ENCODE data around the gene ABTB2. TPM values are rescaled to one million over a fixed set of nuclear protein-coding genes. Genes with fewer than 3 reads are reported as not detected.

The ABTB2 gene
- total RNA-seq, 2 donors from 2014 or later, result 5.8 to 11.1 TPM

GRCh38 chr11:34346551-34346950, 11.3 kb downstream of the ABTB2 start:
- Histone ChIP-seq H3K27ac (no peak overlapping the region), H3K9ac (ENCODE audit: low read depth in 2 of 2, low read length in 2 of 2) (no peak overlapping the region), H3K4me1 (no peaks in the 10 kb centered on the region), H3K4me3 (no peak overlapping the region), H3K9me3 (no peaks in the 10 kb centered on the region), H3K36me3 (no peaks in the 10 kb centered on the region), H3K27me3 (no peaks in the 10 kb centered on the region)
- TF ChIP-seq CTCF (IDR thresholded peaks at IDR 0.05), result no peak
- DNase-seq, result no peak
- intact Hi-C loops (cut with DNase I), result no loop called here

- DNase-seq, result no peak
- Histone ChIP-seq H3K36me3 (no peaks in the 10 kb centered on the region), H3K27ac (no peak overlapping the region), H3K9me3 (no peaks in the 10 kb centered on the region), H3K27me3 (no peaks in the 10 kb centered on the region), H3K4me1 (no peaks in the 10 kb centered on the region), H3K9ac (ENCODE audit: low read depth in 2 of 2, low read length in 2 of 2) (no peak overlapping the region), H3K4me3 (no peak overlapping the region)
- intact Hi-C loops (cut with DNase I), result no loop called here
- no peak for TF ChIP-seq CTCF (IDR thresholded peaks at IDR 0.05)
These were observed 11.8 kb downstream of the ABTB2 start for GRCh38 chr11:34345991-34346480.

- intact Hi-C loops (cut with DNase I), result no loop called here
- Histone ChIP-seq H3K9me3 (no peaks in the 10 kb centered on the region), H3K27me3 (no peaks in the 10 kb centered on the region), H3K36me3 (no peaks in the 10 kb centered on the region), H3K4me1 (no peaks in the 10 kb centered on the region), H3K9ac (ENCODE audit: low read depth in 2 of 2, low read length in 2 of 2) (no peak overlapping the region), H3K27ac (no peak overlapping the region), H3K4me3 (no peak overlapping the region)
- TF ChIP-seq CTCF (IDR thresholded peaks at IDR 0.05), result no peak
- DNase-seq, result no peak
These were observed 12.3 kb downstream of the ABTB2 start for GRCh38 chr11:34345540-34345876.

GRCh38 chr11:34344768-34345539, 12.9 kb downstream of the ABTB2 start:
- Histone ChIP-seq H3K36me3 (no peaks in the 10 kb centered on the region), H3K27me3 (no peaks in the 10 kb centered on the region), H3K27ac (no peak overlapping the region), H3K9me3 (no peaks in the 10 kb centered on the region), H3K4me1 (no peaks in the 10 kb centered on the region), H3K4me3 (no peak overlapping the region), H3K9ac (ENCODE audit: low read depth in 2 of 2, low read length in 2 of 2) (no peak overlapping the region)
- no peak for TF ChIP-seq CTCF (IDR thresholded peaks at IDR 0.05)
- intact Hi-C loops (cut with DNase I), result no loop called here
- peak; percentile 62 for DNase-seq

- no peak for TF ChIP-seq CTCF (IDR thresholded peaks at IDR 0.05)
- Histone ChIP-seq H3K9ac (ENCODE audit: low read depth in 2 of 2, low read length in 2 of 2) (no peak overlapping the region), H3K4me1 (no peaks in the 10 kb centered on the region)
These were observed 13.4 kb downstream of the ABTB2 start for GRCh38 chr11:34344410-34344767.

More at GRCh38 chr11:34344410-34344767, 13.4 kb downstream of the ABTB2 start:
- intact Hi-C loops (cut with DNase I), result no loop called here
- Histone ChIP-seq H3K27me3 (no peaks in the 10 kb centered on the region), H3K27ac (no peak overlapping the region), H3K36me3 (no peaks in the 10 kb centered on the region), H3K4me3 (no peak overlapping the region), H3K9me3 (no peaks in the 10 kb centered on the region)
- DNase-seq, result no peak
